Stimulated activated CD4-positive, alpha-beta T cell treated with anti-CD3 and anti-CD28 coated beads, Interleukin-1b, Interleukin-23, amount 100 ng/mL, for 1 hour (primary cell): ENCODE measurements around the gene TTC3.

Experiments used
- DNase-seq, 2 donors: peaks; one replicate each; pipeline ENCODE4 v3.0.0-alpha.2; 2020; ENCODE audit warnings: low read depth in 2 of 2

The TTC3 gene

GRCh38 chr21:37249112-37249904 is 176.3 kb downstream of the TTC3 start:
- DNase-seq = no peak

GRCh38 chr21:37251294-37251634 is 178.2 kb downstream of the TTC3 start:
- DNase-seq = no peak
